Central memory CD4-positive, alpha-beta T cell (primary cell): ENCODE data around the gene KNOP1.
"Not testable (repeated sequence)": the region's sequence is repeated elsewhere in the genome, so short reads cannot be mapped to it uniquely, and the experiment has no call there.

Source experiments
- DNase-seq: peaks from one replicate; pipeline ENCODE4 v3.0.0; 2022

The KNOP1 gene

DNA sequence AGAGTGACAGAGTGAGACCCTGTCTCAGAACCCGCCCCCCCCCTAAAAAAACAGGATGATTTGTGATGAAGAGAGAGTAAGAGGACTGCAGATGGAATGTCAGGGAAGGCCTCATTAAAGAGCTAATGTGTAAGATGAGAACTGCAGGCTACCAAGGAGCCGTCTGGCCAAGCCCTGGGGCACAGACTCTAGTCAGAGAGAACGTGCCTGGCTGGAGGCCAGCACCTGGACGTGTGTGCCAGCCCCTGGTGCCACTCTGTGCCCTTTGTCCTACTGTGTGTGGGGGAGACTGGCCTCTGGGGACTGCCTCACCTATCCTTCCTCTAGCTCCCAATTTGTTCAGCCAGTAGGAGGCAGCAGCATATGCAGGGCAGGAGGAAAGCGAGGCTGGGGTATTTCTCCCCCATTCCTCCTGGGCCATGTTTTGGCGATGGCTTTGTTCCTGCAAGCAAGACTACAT lies 37.1 kb downstream of the KNOP1 start:
- no peak for DNase-seq

DNA sequence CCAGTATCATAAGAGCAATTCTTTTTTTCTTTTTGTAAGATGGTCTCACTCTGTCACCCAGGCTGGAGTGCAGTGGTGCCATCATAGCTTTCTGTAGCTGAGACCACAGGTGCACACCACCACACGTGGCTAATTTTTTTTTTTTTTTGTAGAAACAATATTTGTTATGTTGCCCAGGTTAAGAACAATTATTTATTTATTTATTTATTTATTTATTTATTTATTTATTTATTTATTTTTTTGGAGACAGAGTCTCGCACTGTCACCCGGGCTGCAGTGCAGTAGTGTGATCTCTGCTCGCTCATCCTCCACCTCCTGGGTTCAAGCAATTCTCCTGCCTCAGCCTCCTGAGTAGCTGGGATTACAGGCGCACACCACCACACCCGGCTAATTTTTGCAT lies 38.7 kb downstream of the KNOP1 start:
- not testable (repeated sequence) for DNase-seq

DNA sequence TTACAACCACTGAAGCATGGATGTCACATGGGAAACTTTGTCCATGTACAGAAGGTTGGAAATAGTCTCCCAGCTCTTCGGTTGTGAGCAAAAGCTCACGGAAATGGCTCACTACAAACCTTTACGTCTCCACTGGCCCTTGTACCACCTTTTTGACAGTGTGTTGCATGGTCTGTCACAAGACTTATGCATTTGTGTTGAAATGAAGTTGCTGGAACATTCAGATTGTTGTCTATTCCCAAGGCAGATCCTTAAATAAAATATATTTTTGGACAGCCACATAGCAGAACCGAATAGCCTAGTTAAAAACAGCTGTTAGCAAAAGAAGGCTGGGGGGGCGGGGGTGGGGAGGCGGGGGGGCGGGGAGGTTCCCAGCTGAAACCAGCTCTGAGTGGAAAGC lies 39.2 kb downstream of the KNOP1 start:
- DNase-seq = no peak

GRCh38 chr16:19677402-19677801 lies 40.6 kb downstream of the KNOP1 start:
- DNase-seq = no peak

GRCh38 chr16:19674485-19674884 lies 43.5 kb downstream of the KNOP1 start:
- DNase-seq = no peak

DNA sequence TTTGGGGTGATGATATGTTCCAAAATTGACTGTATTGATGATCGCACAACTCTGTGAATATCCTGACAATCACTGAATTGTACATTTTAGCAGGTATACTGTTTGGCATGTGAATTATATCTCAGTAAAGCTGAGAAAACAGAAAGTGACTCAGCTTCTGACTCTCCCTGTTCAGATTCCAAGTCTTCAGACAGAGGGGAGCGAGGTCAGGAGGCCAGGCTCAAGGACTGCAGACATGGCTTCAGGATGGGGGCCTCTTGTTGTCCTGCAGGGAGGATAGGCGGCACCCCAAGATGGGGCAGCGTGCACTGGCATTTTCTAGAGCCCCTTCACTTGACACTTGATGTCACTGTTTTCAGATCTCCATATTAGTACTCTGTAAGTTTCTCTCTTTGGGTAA lies 45.6 kb downstream of the KNOP1 start:
- DNase-seq = no peak

GRCh38 chr16:19666477-19666876 lies 51.5 kb downstream of the KNOP1 start:
- no peak for DNase-seq

- not testable (repeated sequence) for DNase-seq
Observed at GRCh38 chr16:19665313-19665712, 52.7 kb downstream of the KNOP1 start.

DNA sequence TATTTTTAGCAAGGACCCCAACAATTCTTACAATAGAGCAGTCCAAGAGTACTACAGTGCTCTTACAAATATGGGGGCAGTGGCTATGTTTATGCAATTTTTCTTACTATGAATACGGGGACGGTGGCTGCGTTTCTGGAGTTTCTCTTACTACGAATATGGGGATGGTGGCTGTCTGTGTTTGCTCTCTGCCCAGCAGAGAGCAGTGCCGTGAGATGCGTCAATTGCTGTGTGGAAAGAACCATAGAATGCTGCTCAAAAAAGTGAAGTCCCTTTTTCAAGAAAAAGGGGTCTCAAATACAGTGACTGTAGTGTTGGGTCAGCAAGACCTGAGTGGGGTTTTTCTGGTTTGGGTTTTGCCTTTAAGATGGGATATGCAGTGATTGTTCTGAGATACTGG lies 53.9 kb downstream of the KNOP1 start:
- DNase-seq = no peak

GRCh38 chr16:19662351-19662750 lies 55.7 kb downstream of the KNOP1 start:
- DNase-seq = no peak

DNA sequence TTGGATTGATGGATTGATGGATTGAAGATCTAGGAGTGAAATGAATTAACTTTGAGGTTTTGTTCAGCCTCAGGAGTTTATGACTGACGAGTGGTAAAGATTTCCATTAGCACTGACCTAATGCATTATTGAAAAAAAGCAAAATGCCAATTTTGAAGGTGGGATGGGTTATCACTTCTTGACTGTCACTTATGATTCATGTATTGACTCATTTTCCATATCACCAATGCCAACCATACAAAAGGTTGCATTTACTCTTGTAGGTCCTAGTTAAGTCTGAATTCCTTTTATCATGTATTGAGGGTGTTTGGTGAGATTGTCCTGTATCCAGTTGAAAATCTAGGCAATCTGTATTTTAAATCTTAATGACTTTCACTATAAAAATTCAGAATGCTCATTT lies 57.6 kb downstream of the KNOP1 start:
- no peak for DNase-seq

DNA sequence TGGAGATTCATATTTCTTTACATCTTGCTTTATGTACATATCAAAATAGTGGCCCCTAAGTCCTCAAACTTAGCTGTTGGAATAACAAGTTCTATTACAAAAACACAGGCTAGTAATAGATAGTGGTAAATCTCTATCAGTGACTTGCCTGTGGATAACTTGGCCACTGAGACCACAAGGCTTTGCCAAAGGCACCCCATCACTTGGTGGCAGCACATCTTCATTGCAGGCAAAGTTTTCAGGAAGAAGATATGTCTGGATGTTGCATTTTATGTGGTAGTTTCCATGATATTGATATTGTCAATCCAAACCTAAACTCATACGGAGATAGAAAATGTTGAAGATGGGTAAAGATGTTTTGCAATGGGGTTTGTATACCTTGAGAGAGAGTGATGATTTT lies 58.5 kb downstream of the KNOP1 start:
- no peak for DNase-seq

DNA sequence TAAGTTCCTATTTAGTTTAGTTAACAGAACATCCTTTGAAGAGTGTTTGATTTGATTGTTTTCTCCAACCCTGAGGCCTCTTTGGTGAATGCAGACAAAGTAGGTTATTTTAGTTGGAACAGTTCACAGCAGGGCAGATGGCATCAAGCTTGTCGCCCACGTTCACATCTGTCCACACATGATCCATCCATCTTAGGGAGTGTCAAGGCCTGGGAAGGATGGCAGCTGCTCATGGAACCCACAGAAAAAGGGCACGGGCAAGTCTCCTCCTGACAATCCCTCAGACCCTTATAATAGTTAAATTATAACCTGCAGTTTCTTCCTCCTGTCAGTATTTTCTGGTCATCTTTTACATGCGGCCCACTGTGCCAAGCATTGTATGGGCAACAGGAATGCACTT lies 60.2 kb downstream of the KNOP1 start:
- no peak for DNase-seq

- no peak for DNase-seq
Observed at GRCh38 chr16:19655242-19655777, 62.7 kb downstream of the KNOP1 start.

DNA sequence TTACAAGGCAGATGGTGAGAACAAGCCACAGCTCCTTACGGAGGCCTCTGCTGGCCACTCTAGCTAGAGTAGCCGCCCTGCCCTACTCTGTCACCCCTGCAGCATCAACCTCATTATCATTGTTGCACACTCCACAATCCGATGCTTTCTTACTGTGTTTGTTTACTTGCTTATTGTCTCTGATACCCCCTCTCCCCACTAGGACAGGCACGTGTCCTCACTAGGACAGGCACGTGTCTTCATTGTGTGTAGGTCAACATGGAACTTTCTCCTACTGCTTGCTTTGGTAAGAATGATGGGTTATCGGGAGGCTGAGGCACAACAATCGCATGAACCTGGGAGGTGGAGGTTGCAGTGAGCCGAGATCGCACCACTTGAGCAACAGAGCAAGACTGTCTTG lies 63.9 kb downstream of the KNOP1 start:
- DNase-seq = no peak
